MG63 (cell line): ENCODE results near the gene CD177. TPM values are rescaled to one million over a fixed set of nuclear protein-coding genes. Genes with fewer than 3 reads are reported as not detected.

Source experiments
- DNase-seq: peaks from one replicate; pipeline ENCODE4 v3.0.0-alpha.2; 2020
- H3K27me3 ChIP-seq: fragments of 250-450 bp; sonication (Bioruptor Pico); 2 replicates; pipeline ENCODE4 v1.5.1; 2020; ENCODE audit warnings: mild to moderate bottlenecking, moderate library complexity
- H3K36me3 ChIP-seq: fragments of 250-450 bp; sonication (Bioruptor Pico); 2 replicates; pipeline ENCODE4 v1.5.1; 2020; ENCODE audit warnings: mild to moderate bottlenecking, moderate library complexity
- H3K4me3 ChIP-seq: fragments of 250-450 bp; sonication (Bioruptor Pico); 2 replicates; pipeline ENCODE4 v1.5.1; 2020; ENCODE audit warnings: mild to moderate bottlenecking, moderate library complexity
- H3K9me3 ChIP-seq: fragments of 250-450 bp; sonication (Bioruptor Pico); 2 replicates; pipeline ENCODE4 v1.5.1; 2020; ENCODE audit warnings: mild to moderate bottlenecking, moderate library complexity
- total RNA-seq: library from RNA; depleted of rRNA; stranded (reverse); fragments of >200 nt; shearing (Covaris generic); gene quantifications from 2 replicates; pipeline ENCODE4 v1.2.3, GENCODE V29; 2014; ENCODE audit warnings: low replicate concordance; rRNA removed

The CD177 gene
- total RNA-seq, 1 experiment from 2014 or later: 2.7 TPM

GRCh38 chr19:43406297-43406696, 52.8 kb downstream of the CD177 start:
- Histone ChIP-seq H3K4me3 (no peak overlapping the region), H3K27me3 (no peaks in the 10 kb centered on the region), H3K9me3 (no peaks in the 10 kb centered on the region), H3K36me3 (no peaks in the 10 kb centered on the region)
- DNase-seq: no peak

- DNase-seq: no peak
- Histone ChIP-seq H3K9me3 (no peaks in the 10 kb centered on the region), H3K4me3 (no peak overlapping the region), H3K27me3 (no peaks in the 10 kb centered on the region), H3K36me3 (no peaks in the 10 kb centered on the region)
These were observed 54.0 kb downstream of the CD177 start for GRCh38 chr19:43407416-43408005.

GRCh38 chr19:43408043-43408442, 54.6 kb downstream of the CD177 start:
- Histone ChIP-seq H3K9me3 (no peaks in the 10 kb centered on the region), H3K4me3 (no peak overlapping the region), H3K36me3 (no peaks in the 10 kb centered on the region), H3K27me3 (no peaks in the 10 kb centered on the region)
- no peak for DNase-seq

GRCh38 chr19:43409415-43409814, 55.9 kb downstream of the CD177 start:
- Histone ChIP-seq H3K27me3 (no peaks in the 10 kb centered on the region), H3K4me3 (no peak overlapping the region), H3K9me3 (no peaks in the 10 kb centered on the region), H3K36me3 (no peaks in the 10 kb centered on the region)
- DNase-seq: no peak

- H3K4me3 ChIP-seq: no peak overlapping the region
- no peak for DNase-seq
- H3K36me3 ChIP-seq: no peaks in the 10 kb centered on the region
- H3K27me3 ChIP-seq: no peaks in the 10 kb centered on the region
- H3K9me3 ChIP-seq: no peaks in the 10 kb centered on the region
These were observed 59.0 kb downstream of the CD177 start for GRCh38 chr19:43412441-43412840.

Other genes starting within 250 kb of the CD177 start
- gene PSG5, start 167.2 kb upstream of the CD177 start, total RNA-seq: 9.5 and 9.7 TPM in 2 replicates
- gene PSG4, start 148.0 kb upstream of the CD177 start, total RNA-seq: not detected in 2 replicates
- gene PSG9, start 84.2 kb upstream of the CD177 start, total RNA-seq: not detected in 2 replicates
- not detected in 2 replicates for gene TEX101, start 61.2 kb downstream of the CD177 start, total RNA-seq
- gene LYPD3, start 111.9 kb downstream of the CD177 start, total RNA-seq: not detected in 2 replicates
- gene PHLDB3, start 151.1 kb downstream of the CD177 start, total RNA-seq: 3.5 and 10.5 TPM in 2 replicates
- gene ETHE1, start 173.5 kb downstream of the CD177 start, total RNA-seq: 76.7 and 101 TPM in 2 replicates
- not detected in 2 replicates for gene ZNF575, start 179.5 kb downstream of the CD177 start, total RNA-seq
- gene XRCC1, start 221.8 kb downstream of the CD177 start, total RNA-seq: 49.7 and 59.3 TPM in 2 replicates
- gene PINLYP, start 222.1 kb downstream of the CD177 start, total RNA-seq: 2.3 TPM in 1 of 2 replicates, not detected in the other
- gene IRGQ, start 242.4 kb downstream of the CD177 start, total RNA-seq: 13.3 and 16.9 TPM in 2 replicates
- 15.9 and 26.1 TPM in 2 replicates for gene ZNF576, start 242.9 kb downstream of the CD177 start, total RNA-seq